Right lobe of liver (tissue), 4 donors: Measurements from ENCODE around the gene CRYBG1.

Source experiments
- POLR2A ChIP-seq: fragments of 450-650 bp; IDR thresholded peaks from one replicate; pipeline ENCODE4 v1.6.1; 2017; ENCODE audit warnings: antibody characterized with exemption, mild to moderate bottlenecking
- TF ChIP-seq, protein P1 (sequence below), 4 donors: fragments of 200-600 bp in 3 of 4; fragments of 450-650 bp in 1 of 4; IDR thresholded peaks; one replicate each; pipeline versions ENCODE4 v1.5.1 to v1.8.0; 2016 to 2022; ENCODE audit warnings: antibody characterized with exemption in 4 of 4, mild to moderate bottlenecking in 2 of 4
- donor health status: DM: no; HTN: no; CAD: no.
- donor health status: DM: no; HTN: no; CAD: no.
- donor health status: DM: no; HTN: yes; CAD: no.

DNA sequence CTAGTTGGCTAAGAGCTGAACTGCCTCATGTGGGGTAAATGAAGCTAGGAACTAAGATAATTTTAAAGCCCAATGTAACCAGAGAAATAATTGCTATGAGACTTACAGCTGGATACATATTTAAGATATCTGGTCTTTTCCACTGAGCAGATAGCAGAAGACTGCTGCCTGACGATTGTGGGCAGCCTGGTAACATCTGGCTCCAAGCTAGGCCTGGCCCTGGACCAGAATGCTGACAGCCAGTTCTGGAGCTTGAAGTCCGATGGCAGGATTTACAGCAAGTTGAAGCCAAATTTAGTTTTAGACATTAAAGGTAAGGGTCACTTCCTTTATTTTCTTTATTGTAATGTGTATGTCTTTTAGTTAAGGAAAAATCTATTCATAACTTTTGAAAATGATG, 203.1 kb downstream of the CRYBG1 start:
- TF ChIP-seq, protein P1, sequence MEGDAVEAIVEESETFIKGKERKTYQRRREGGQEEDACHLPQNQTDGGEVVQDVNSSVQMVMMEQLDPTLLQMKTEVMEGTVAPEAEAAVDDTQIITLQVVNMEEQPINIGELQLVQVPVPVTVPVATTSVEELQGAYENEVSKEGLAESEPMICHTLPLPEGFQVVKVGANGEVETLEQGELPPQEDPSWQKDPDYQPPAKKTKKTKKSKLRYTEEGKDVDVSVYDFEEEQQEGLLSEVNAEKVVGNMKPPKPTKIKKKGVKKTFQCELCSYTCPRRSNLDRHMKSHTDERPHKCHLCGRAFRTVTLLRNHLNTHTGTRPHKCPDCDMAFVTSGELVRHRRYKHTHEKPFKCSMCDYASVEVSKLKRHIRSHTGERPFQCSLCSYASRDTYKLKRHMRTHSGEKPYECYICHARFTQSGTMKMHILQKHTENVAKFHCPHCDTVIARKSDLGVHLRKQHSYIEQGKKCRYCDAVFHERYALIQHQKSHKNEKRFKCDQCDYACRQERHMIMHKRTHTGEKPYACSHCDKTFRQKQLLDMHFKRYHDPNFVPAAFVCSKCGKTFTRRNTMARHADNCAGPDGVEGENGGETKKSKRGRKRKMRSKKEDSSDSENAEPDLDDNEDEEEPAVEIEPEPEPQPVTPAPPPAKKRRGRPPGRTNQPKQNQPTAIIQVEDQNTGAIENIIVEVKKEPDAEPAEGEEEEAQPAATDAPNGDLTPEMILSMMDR (IDR thresholded peaks at IDR 0.05), result no peak
- TF ChIP-seq POLR2A, result no peak
